ENCODE measurements around the gene SLC47A2.
"Not testable (repeated sequence)": the region's sequence is repeated elsewhere in the genome, so short reads cannot be mapped to it uniquely, and the experiment has no call there.

The SLC47A2 gene

DNA sequence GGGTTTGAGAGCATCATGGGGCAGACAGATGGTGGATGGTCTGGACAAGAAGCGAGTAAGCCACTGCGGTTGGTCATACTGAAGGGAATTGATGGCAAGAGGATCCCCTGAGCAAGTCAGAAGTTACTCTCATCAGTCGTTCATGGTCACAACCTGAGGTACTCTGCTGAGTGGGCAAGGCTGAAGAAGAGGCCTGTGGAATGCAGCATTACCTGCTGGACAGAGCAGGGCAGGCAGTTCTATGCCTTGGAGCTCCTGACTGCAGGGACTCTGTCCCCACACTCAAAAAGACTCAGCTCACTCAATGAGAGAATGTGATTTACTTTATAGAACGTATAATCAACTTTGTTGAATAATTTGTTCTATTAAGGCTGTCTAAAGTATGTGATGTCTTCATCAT lies 39.5 kb downstream of the SLC47A2 start:
- Histone ChIP-seq H3K27me3 (replicated peaks; ENCODE audit: control insufficient read depth, insufficient read depth, low read length) (no peaks in the 10 kb centered on the region), H3K36me3 (ENCODE audit: control insufficient read depth, insufficient read depth, low read length) (no peaks in the 10 kb centered on the region), H3K4me3 (replicated peaks; ENCODE audit: low read depth, low read length) (no peak overlapping the region)
- TF ChIP-seq, protein P1, sequence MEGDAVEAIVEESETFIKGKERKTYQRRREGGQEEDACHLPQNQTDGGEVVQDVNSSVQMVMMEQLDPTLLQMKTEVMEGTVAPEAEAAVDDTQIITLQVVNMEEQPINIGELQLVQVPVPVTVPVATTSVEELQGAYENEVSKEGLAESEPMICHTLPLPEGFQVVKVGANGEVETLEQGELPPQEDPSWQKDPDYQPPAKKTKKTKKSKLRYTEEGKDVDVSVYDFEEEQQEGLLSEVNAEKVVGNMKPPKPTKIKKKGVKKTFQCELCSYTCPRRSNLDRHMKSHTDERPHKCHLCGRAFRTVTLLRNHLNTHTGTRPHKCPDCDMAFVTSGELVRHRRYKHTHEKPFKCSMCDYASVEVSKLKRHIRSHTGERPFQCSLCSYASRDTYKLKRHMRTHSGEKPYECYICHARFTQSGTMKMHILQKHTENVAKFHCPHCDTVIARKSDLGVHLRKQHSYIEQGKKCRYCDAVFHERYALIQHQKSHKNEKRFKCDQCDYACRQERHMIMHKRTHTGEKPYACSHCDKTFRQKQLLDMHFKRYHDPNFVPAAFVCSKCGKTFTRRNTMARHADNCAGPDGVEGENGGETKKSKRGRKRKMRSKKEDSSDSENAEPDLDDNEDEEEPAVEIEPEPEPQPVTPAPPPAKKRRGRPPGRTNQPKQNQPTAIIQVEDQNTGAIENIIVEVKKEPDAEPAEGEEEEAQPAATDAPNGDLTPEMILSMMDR (IDR thresholded peaks at IDR 0.05; ENCODE audit: insufficient read depth, low read length, poor library complexity, severe bottlenecking) = no peak
- no peak for DNase-seq (ENCODE audit: extremely low read depth, insufficient read length)

DNA sequence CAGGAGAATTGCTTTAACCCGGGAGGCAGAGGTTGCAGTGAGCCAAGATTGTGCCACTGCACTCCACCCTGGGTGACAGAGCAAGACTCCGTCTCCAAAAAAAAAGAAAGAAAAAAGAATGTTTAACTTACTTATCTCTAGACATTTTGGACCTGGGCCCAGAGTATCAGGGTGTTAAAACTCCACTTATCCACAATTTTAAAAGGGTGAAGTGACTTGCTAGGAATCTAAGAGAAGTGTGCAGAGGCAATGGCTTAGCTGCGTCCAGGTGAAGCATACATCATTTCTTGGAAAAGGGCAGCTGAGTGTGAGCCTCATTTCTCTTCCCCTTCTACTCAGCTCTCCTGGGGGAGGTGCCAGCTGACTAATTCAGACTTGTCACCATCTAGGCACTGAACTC lies 42.8 kb downstream of the SLC47A2 start:
- DNase-seq (ENCODE audit: extremely low read depth, insufficient read length) = no peak
- Histone ChIP-seq H3K36me3 (ENCODE audit: control insufficient read depth, insufficient read depth, low read length) (no peaks in the 10 kb centered on the region), H3K4me3 (replicated peaks; ENCODE audit: low read depth, low read length) (no peak overlapping the region), H3K27me3 (replicated peaks; ENCODE audit: control insufficient read depth, insufficient read depth, low read length) (no peaks in the 10 kb centered on the region)
- TF ChIP-seq, protein P1 (IDR thresholded peaks at IDR 0.05; ENCODE audit: insufficient read depth, low read length, poor library complexity, severe bottlenecking) = no peak

DNA sequence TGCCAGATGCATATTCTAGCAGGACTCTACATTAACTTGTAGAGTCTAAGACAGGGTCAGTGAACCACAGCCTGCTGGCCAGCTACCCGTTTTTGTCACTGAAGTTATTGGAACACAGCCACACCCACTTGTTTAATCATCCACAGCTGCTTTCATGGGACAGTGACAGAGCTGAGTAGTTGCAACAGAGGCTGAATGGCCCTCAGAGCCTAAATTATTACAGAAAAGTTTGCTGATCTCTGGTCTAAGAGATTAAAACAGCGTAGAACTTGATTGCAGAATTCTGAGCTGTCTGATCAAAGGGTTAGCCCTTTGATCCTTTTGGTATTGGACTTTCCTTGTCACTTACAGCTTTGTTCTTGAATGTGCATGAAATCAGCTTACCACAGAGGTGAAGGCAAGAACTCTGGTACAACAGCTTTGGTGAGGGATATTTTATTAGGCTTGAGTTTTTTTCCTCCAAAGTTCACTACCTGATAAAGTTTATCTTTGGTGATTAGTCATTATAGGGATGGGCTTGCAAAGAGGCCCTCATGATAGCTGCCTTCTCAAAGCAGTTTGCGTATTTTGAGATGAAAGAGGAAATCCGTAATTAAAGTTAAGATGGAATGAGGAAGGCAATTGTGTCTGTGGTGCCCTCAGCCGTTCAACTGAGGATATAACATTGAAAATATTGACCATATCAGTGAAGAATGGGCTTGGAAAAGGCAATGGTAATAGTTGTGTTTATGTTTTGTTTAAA lies 44.2 kb downstream of the SLC47A2 start:
- Histone ChIP-seq H3K27me3 (replicated peaks; ENCODE audit: control insufficient read depth, insufficient read depth, low read length) (no peaks in the 10 kb centered on the region), H3K36me3 (ENCODE audit: control insufficient read depth, insufficient read depth, low read length) (no peaks in the 10 kb centered on the region), H3K4me3 (replicated peaks; ENCODE audit: low read depth, low read length) (no peak overlapping the region)
- TF ChIP-seq, protein P1 (IDR thresholded peaks at IDR 0.05; ENCODE audit: insufficient read depth, low read length, poor library complexity, severe bottlenecking) = no peak
- no peak for DNase-seq (ENCODE audit: extremely low read depth, insufficient read length)

DNA sequence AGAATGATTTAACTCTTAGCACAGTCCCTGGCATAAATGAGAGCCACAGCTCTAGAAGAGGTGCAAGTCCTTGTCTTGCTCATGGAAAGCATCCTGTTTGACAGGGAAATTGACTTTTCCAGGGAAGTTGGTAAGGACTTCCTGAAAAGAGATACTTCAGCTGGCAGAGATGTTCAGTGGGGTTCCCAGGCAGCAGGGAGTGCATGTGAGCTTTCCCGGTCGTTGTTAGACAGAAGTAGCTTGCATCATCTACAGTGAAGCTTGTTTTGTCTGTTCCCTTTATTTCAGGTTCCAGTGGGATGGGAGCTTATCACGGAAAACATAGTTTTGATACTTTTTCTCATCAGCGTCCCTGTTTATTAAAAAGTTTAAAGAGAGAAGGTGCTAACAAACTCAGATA lies 45.0 kb downstream of the SLC47A2 start:
- H3K36me3 ChIP-seq (ENCODE audit: control insufficient read depth, insufficient read depth, low read length) = no peaks in the 10 kb centered on the region

DNA sequence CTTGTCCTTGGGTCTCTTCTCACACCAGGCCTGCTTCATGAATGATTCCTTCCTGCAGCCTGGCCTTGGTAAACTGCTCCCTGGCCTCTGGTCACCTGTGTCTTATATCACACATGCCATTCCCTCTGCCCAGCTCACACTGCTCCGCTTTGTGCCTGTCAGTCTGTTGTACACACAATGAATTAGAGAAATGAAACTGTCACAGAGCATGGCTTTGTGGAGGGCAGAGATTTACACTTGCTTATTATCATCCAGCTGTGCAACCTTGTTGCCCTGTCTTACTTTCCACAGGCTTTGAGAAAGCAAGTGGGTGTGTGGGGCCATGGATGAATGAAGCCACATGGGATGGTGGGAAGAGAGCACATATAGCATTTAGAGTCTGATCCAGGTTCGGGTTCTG lies 45.5 kb downstream of the SLC47A2 start:
- H3K4me3 ChIP-seq (replicated peaks; ENCODE audit: low read depth, low read length) = no peak overlapping the region
- H3K36me3 ChIP-seq (ENCODE audit: control insufficient read depth, insufficient read depth, low read length) = no peaks in the 10 kb centered on the region

More for the DNA sequence above, 45.0 kb downstream of the SLC47A2 start:
- no peak overlapping the region for H3K4me3 ChIP-seq (replicated peaks; ENCODE audit: low read depth, low read length)
- no peak for DNase-seq (ENCODE audit: extremely low read depth, insufficient read length)
- TF ChIP-seq, protein P1 (IDR thresholded peaks at IDR 0.05; ENCODE audit: insufficient read depth, low read length, poor library complexity, severe bottlenecking) = no peak
- H3K27me3 ChIP-seq (replicated peaks; ENCODE audit: control insufficient read depth, insufficient read depth, low read length) = no peaks in the 10 kb centered on the region

DNA sequence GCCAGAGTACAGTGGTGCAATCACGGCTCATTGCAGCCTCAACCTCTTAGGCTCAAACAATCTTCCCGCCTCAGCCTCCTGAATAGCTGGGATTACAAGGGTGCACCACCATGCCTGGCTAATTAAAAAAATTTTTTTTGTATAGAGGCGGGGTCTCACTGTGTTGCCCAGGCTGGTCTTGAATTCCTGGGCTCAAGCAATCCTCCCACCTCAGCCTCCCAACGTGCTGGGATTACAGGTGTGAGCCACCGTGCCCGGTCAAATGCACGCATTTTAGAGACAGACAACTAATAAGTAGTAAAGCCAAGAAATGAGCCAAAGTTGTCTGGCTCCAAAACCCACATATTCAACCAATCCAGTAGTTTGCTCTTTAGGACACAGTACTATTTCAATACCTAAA lies 46.7 kb downstream of the SLC47A2 start:
- H3K27me3 ChIP-seq (replicated peaks; ENCODE audit: control insufficient read depth, insufficient read depth, low read length); H3K4me3 ChIP-seq (replicated peaks; ENCODE audit: low read depth, low read length); DNase-seq (ENCODE audit: extremely low read depth, insufficient read length); H3K36me3 ChIP-seq (ENCODE audit: control insufficient read depth, insufficient read depth, low read length): not testable (repeated sequence)

More for the DNA sequence above, 45.5 kb downstream of the SLC47A2 start:
- no peaks in the 10 kb centered on the region for H3K27me3 ChIP-seq (replicated peaks; ENCODE audit: control insufficient read depth, insufficient read depth, low read length)
- TF ChIP-seq, protein P1 (IDR thresholded peaks at IDR 0.05; ENCODE audit: insufficient read depth, low read length, poor library complexity, severe bottlenecking) = no peak
- DNase-seq (ENCODE audit: extremely low read depth, insufficient read length) = no peak

All from GM06990 (cell line).